Stimulated activated naive CD8-positive, alpha-beta T cell treated with anti-CD3 and anti-CD28 coated beads, Interleukin-15, Interleukin-2, amounts not matched to agents 100 U/mL and 50 U/mL, for 24 hours (primary cell): Measurements from ENCODE around the gene CRY2.
A peak's percentile ranks its signal among the peaks of the same experiment; 100 is the strongest.

Experiments
- ATAC-seq: fragments of 150-1000 bp; cut with Tn5 transposase; one replicate; pipeline ENCODE4 v1.10.0; 2021
- DNase-seq: peaks from one replicate; pipeline ENCODE4 v3.0.0; 2021

CRY2 gene

DNA sequence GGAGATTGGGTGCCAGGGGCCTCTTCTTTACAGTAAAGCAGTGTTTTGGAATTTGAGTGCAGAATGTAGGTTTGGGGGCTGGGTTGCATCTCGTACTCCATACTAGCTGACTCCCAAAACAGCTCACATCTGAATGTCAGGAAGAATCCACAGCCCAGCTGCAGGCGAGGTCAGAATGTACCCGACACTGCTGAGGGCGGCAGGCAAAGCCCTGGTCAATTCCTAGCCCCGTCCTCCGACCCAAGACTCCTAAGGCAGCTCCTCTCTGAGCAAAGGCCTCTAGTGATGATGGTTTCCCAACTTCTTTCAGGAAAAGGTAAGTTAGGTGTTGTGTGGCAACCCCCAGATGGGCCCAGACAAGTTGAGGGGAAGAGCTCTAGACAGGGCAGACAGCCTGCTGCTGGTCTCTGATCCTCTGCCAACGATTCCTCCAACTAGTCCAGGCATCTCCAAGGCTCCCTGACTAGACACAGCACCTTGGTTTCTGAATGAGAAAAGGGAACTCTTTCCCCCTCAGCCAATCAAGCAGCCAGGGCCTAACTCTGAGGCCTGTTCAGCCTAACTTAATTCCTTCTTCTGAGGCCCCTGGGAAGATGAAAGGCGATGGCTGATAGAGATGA, 83.8 kb downstream of the CRY2 start:
- ATAC-seq (no peak), DNase-seq (peak; percentile 2)

DNA sequence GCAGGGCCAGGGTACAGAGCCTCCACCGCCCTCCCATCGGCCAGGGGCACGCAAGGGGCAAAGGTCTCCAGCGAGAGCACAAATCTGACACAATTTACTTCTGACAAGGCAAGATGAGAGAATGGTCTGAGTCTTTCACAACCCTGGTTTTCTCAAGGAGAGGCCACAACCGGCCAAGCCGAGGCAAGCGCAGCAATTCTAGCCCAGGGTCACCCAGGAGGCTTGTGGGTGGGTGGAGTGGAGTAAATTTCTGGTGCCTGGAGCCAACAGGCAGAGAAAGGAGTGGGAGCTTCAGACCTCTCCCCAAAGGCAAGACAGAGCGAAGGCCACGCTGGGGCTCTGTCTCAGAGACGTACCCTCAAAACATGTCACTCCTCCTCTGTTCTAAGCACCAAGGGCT, 84.5 kb downstream of the CRY2 start:
- ATAC-seq (no peak), DNase-seq (no peak)

DNA sequence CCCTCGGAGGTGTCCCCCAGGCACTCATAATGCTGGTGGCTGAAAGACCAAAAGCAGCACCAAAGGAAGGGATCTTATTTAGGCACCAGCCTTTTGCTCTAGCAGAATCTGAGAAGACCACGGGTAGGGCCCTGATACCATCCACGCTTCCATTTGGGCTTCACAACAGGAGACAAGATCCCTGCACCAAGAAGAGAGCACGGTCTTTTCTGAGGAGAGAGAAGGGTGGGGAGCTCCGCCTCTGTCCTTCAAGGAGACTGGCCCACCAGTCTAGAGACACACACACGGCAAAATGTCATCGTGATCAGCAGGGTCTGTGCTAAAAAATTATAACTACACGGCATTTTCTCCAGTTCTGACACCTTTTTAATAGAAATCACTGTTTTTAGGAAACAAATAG, 84.9 kb downstream of the CRY2 start:
- ATAC-seq (no peak), DNase-seq (no peak)
